ENCODE measurements around the gene ROBO4. TPM values are rescaled to one million over a fixed set of nuclear protein-coding genes. Genes with fewer than 3 reads are reported as not detected.

Gene ROBO4
- total and polyA plus RNA-seq, 2 of the 13 experiments (the other 11 are each of a cell fraction or from before 2014, with no cell fraction given), result 0.07 to 1.1 TPM

DNA sequence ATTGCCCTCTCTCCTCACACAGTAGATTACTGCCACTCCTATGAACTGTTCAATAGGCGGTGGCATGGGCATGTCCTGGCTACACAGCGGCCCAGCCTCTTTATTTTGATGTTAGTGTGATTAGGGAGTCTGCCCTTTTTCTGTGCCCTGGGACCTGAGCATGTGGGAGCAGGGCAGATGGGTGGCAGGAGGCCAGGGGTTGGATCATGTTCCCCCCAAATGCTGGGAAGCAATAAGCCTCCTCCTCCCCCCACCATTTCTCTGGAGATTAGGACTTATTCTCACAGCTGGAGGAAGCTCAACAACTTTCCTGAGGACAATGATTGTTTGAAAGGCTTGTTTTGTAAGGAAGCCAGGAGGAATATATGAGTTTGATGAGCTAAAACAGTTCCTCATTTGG is 22.2 kb upstream of the ROBO4 start (continued):
- TF ChIP-seq, protein P1, sequence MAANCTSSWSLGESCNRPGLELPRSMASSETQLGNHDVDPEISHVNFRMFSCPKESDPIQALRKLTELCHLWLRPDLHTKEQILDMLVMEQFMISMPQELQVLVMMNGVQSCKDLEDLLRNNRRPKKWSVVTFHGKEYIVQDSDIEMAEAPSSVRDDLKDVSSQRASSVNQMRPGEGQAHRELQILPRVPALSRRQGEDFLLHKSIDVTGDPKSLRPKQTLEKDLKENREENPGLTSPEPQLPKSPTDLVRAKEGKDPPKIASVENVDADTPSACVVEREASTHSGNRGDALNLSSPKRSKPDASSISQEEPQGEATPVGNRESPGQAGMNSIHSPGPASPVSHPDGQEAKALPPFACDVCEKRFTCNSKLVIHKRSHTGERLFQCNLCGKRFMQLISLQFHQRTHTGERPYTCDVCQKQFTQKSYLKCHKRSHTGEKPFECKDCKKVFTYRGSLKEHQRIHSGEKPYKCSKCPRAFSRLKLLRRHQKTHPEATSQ (CRISPR knock-in tag; IDR thresholded peaks at IDR 0.05; ENCODE audit: borderline replicate concordance), result no peak
- TF ChIP-seq RAD21 (CRISPR knock-in tag; IDR thresholded peaks at IDR 0.05) (no peak), ZNF256 (CRISPR knock-in tag; conservative IDR thresholded peaks at IDR 0.05) (no peak)

DNA sequence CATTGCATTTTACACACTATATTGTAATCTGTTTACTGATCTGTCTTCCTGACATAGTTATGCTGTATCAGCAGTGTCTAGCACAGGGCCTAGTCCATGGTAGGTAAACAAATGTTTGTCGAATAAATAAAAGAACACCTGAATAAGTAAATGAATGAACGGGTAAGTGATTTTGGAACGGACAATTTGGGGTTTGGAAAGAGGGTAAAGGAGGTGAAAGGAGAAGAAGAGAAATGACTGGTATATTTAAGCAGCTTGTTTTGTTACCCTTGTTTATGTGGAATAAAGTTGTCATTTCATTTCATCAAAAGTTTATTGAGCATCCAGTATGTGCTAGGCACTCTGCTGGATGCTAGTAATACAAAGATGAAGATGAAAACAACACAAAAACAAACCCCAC is 21.3 kb upstream of the ROBO4 start, which contains the start of gene HEPN1:
Gene HEPN1, plus strand, starts transcription at position 301 of the 400 bp plus-strand sequence.
- Histone ChIP-seq H3K9ac (ENCODE audit: insufficient read depth, low read depth, low read length) (no peak within 1 kb of the TSS), H4K20me1 (ENCODE audit: insufficient read depth, low read length) (no peaks in the 10 kb centered on the region), H3K9me3 (ENCODE audit: low read length) (no peaks in the 10 kb centered on the region), H3K27ac (ENCODE audit: extremely low read length, insufficient read depth, low read length) (no peak within 1 kb of the TSS), H3K4me3 (replicated peaks in 1 of 3; ENCODE audit: insufficient read depth in 1 of 3, low read depth in 2 of 3, low read length in 3 of 3) (no peak within 1 kb of the TSS), H3K4me1 (ENCODE audit: insufficient read depth, low read length) (peaks cover 19% of the 10 kb centered on the region), H3K4me2 (ENCODE audit: low read depth, low read length) (no peak within 1 kb of the TSS), H3K36me3 (replicated peaks in 1 of 2; ENCODE audit: control insufficient read depth in 1 of 2, insufficient read depth in 2 of 2, low read length in 2 of 2) (peaks cover 11 to 27% of the 10 kb centered on the region in 2 experiments), H3K79me2 (ENCODE audit: insufficient read depth, low read length) (no peaks in the 10 kb centered on the region), H2AFZ (ENCODE audit: low read length) (no peak within 1 kb of the TSS), H3K27me3 (ENCODE audit: control insufficient read depth in 1 of 2, insufficient read depth in 2 of 2, low read length in 2 of 2) (no peaks in the 10 kb centered on the region)
- ChIA-PET CTCF (ENCODE audit: low intra/inter-chr PET ratio, low total read pairs) (no interaction called here), POLR2A (no interaction called here)
- TF ChIP-seq IRF9 (CRISPR knock-in tag; IDR thresholded peaks at IDR 0.05; ENCODE audit: borderline replicate concordance) (no peak), MAFK (conservative IDR thresholded peaks at IDR 0.05 in 1 of 2, IDR thresholded peaks at IDR 0.05 in 1 of 2; ENCODE audit: low read length in 2 of 2) (peak in 1 of 2 experiments; percentile 40; a peak in 3 of 4 replicates), ZNF207 (IDR thresholded peaks at IDR 0.05; ENCODE audit: borderline replicate concordance) (no peak), MAFF (IDR thresholded peaks at IDR 0.05; ENCODE audit: low read depth, low read length) (peak; percentile 27; the same call in 1 of the 2 replicates)
- in situ Hi-C loops (cut with HindIII; ENCODE audit: extremely low pct_ligation_motif_present, low pct_unique_long_range_greater_than_20kb) (no loop called here), intact Hi-C loops (cut with micrococcal nuclease; ENCODE audit: unreplicated experiment) (no loop called here)
- no peak for DNase-seq (ENCODE audit: low spot score)
- no TSS peak for BruUV-seq (replicated peaks)
- FAIRE-seq, result no peak
- ATAC-seq, result no peak
- WGBS (ENCODE audit: low lambda C conversion rate), result 63% methylated on average over 3 of the region's 3 CpGs

Data from HepG2 (cell line).